DND-41 (cell line): Measurements from ENCODE around the gene ATAD3C.
"Not testable (repeated sequence)": the region's sequence is repeated elsewhere in the genome, so short reads cannot be mapped to it uniquely, and the experiment has no call there.

Experiments
- ATAC-seq: fragments of 200-7000 bp; cut with Tn5 transposase; 3 replicates; pipeline ENCODE4 v1.9.1; 2021; ENCODE audit warnings: low read depth; ENCODE audit not compliant: insufficient read depth
- DNase-seq: peaks from one replicate; pipeline ENCODE4 v3.0.0-alpha.2; 2020
- H2AFZ ChIP-seq: 2 replicates; pipeline ENCODE4 v1.6.0; 2012; ENCODE audit warnings: low read depth, low read length
- H3K27ac ChIP-seq: 2 replicates; pipeline ENCODE4 v1.5.1; 2012; ENCODE audit warnings: low read length, inconsistent platforms
- H3K27me3 ChIP-seq: fragments of 200-600 bp; sonication (generic); 2 replicates; pipeline ENCODE4 v1.6.0; 2012; ENCODE audit warnings: low read length, mild to moderate bottlenecking, inconsistent platforms; ENCODE audit not compliant: insufficient read depth, poor library complexity
- H3K36me3 ChIP-seq: 2 replicates; pipeline ENCODE4 v1.5.1; 2012; ENCODE audit warnings: low read length, inconsistent platforms; ENCODE audit not compliant: insufficient read depth
- H3K4me1 ChIP-seq: 2 replicates; pipeline ENCODE4 v1.5.1; 2012; ENCODE audit warnings: mild to moderate bottlenecking, low read length; ENCODE audit not compliant: insufficient read depth
- H3K4me2 ChIP-seq: 2 replicates; pipeline ENCODE4 v1.6.0; 2012; ENCODE audit warnings: mild to moderate bottlenecking, moderate library complexity, low read length, inconsistent platforms; ENCODE audit not compliant: insufficient read depth
- H3K4me3 ChIP-seq, 2 experiments: fragments of 200-600 bp in 1 of 2; shearing (Covaris generic) in 1 of 2; 2 replicates each; pipeline ENCODE4 v1.5.1; 2012 to 2016; ENCODE audit warnings: inconsistent platforms in 2 of 2, low read length in 2 of 2, mild to moderate bottlenecking in 2 of 2, low read depth in 1 of 2, moderate library complexity in 1 of 2
- H3K79me2 ChIP-seq: 2 replicates; pipeline ENCODE4 v1.6.0; 2012; ENCODE audit warnings: low read length, inconsistent platforms; ENCODE audit not compliant: insufficient read depth
- H3K9ac ChIP-seq: 2 replicates; pipeline ENCODE4 v1.6.0; 2012; ENCODE audit warnings: low read depth, mild to moderate bottlenecking, inconsistent platforms, low read length, moderate library complexity
- H3K9me3 ChIP-seq: 2 replicates; pipeline ENCODE4 v1.5.1; 2012; ENCODE audit warnings: low read length, moderate library complexity, mild to moderate bottlenecking, inconsistent platforms; ENCODE audit not compliant: insufficient read depth, severe bottlenecking
- H4K20me1 ChIP-seq: 2 replicates; pipeline ENCODE4 v1.6.0; 2012; ENCODE audit warnings: low read length; ENCODE audit not compliant: insufficient read depth
- EZH2 ChIP-seq: IDR thresholded peaks from 3 replicates; pipeline ENCODE4 v1.6.1; 2012; ENCODE audit warnings: borderline replicate concordance, low read depth, mild to moderate bottlenecking, moderate library complexity, low read length, inconsistent platforms; ENCODE audit not compliant: severe bottlenecking
- TF ChIP-seq, protein P1 (sequence below): IDR thresholded peaks from 2 replicates; pipeline ENCODE4 v1.5.1; 2012; ENCODE audit warnings: borderline replicate concordance, low read length, moderate library complexity, mild to moderate bottlenecking; ENCODE audit not compliant: poor library complexity, severe bottlenecking; ENCODE audit errors: extremely low read depth

Gene ATAD3C

DNA sequence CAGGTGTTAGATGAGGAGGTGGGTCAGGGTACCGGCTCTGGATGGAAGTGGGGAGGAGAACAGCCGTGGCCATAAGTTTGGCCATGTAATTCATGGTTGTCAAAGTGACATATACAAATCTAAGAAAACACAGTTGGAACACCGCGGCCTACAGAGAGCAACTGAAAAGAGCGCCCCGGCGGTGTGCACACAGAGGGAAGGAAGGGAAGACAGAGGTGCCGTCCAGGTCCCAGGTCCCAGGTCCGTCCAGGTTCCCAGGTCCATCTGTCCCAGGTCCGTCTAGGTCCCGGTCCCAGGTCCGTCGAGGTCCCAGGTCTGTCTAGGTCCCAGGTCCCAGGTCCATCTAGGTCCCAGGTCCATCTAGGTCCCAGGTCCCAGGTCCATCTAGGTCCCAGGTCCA is 37.9 kb upstream of the ATAD3C start:
- Histone ChIP-seq H3K4me2 (no peak overlapping the region), H3K4me3 (no peak overlapping the region), H2AFZ (no peak overlapping the region), H3K9ac (no peak overlapping the region), H3K9me3 (no peaks in the 10 kb centered on the region), H3K4me1 (peaks cover 19% of the 10 kb centered on the region), H3K27me3 (no peaks in the 10 kb centered on the region), H3K36me3 (peaks cover 7% of the 10 kb centered on the region; the same call in 1 of the 2 replicates), H3K27ac (no peak overlapping the region), H3K79me2 (peaks cover 26% of the 10 kb centered on the region), H4K20me1 (peaks cover 10% of the 10 kb centered on the region; the same call in 1 of the 2 replicates)
- TF ChIP-seq EZH2 = no peak
- TF ChIP-seq, protein P1, sequence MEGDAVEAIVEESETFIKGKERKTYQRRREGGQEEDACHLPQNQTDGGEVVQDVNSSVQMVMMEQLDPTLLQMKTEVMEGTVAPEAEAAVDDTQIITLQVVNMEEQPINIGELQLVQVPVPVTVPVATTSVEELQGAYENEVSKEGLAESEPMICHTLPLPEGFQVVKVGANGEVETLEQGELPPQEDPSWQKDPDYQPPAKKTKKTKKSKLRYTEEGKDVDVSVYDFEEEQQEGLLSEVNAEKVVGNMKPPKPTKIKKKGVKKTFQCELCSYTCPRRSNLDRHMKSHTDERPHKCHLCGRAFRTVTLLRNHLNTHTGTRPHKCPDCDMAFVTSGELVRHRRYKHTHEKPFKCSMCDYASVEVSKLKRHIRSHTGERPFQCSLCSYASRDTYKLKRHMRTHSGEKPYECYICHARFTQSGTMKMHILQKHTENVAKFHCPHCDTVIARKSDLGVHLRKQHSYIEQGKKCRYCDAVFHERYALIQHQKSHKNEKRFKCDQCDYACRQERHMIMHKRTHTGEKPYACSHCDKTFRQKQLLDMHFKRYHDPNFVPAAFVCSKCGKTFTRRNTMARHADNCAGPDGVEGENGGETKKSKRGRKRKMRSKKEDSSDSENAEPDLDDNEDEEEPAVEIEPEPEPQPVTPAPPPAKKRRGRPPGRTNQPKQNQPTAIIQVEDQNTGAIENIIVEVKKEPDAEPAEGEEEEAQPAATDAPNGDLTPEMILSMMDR = no peak
- no peak for DNase-seq
- ATAC-seq = no peak

DNA sequence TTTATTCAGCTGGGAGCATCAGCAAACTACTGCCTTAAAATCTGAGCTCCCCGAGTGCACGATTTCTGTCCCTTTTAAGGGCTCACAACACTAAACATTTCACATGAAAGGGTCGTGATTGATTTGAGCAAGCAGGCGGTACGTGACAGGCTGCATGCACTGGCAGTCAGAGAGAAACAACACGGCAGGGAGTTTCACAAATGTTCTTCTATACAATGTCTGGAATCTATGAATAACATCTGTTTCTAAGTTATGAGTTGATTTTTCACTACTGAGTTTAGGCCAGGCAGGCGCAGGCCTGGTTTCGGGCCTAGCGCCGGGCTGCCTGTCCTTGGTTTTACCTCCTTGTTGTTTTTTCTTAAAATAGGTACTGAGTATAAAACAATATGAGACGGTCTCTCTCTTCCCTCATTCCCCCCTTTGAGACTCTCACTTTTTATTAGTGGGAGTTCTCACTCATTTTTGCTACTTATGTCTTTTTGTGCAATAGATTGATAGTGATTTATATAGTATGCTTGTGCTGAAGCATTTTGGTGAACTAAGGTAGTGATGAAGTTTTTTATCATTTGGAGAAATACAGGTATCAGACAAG is 37.1 kb upstream of the ATAD3C start:
- not testable (repeated sequence) for H3K9me3 ChIP-seq, H3K4me3 ChIP-seq, H3K9ac ChIP-seq, DNase-seq, H3K27ac ChIP-seq, H3K4me2 ChIP-seq, H2AFZ ChIP-seq, H4K20me1 ChIP-seq, ATAC-seq, H3K27me3 ChIP-seq, H3K36me3 ChIP-seq
- Histone ChIP-seq H3K79me2 (peaks cover 18% of the 10 kb centered on the region), H3K4me1 (peaks cover 19% of the 10 kb centered on the region)

DNA sequence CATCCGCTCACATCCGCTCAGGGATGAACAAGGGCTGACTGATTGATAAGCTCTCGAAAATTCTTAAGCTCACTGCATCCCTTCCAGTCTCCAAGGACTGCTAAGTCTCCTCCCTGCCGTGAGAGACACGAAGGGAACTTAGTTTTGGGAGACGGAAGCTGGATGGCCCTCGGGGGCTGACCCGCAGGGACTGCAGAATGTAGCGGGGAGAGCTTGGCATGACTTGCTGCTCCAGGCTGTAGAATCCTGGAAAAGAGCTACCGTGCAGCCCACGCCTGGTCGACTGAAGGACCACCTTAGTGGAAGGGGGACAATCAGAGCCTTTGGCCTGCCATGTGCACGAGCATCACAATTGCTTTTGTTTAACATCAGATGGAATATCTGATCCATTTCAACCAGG is 33.7 kb upstream of the ATAD3C start:
- H3K27me3 ChIP-seq = no peaks in the 10 kb centered on the region
- no peaks in the 10 kb centered on the region for H4K20me1 ChIP-seq
- no peak overlapping the region for H3K27ac ChIP-seq
- H3K79me2 ChIP-seq = no peaks in the 10 kb centered on the region
- H3K9me3 ChIP-seq = no peaks in the 10 kb centered on the region
- no peaks in the 10 kb centered on the region for H3K4me1 ChIP-seq
- H3K4me3 ChIP-seq = no peak overlapping the region
- no peak overlapping the region for H3K9ac ChIP-seq
- TF ChIP-seq, protein P1 = no peak
- no peak for TF ChIP-seq EZH2
- H3K4me2 ChIP-seq = no peak overlapping the region
- H3K36me3 ChIP-seq = no peaks in the 10 kb centered on the region
- DNase-seq (no peak), ATAC-seq (no peak)
- H2AFZ ChIP-seq = no peak overlapping the region

DNA sequence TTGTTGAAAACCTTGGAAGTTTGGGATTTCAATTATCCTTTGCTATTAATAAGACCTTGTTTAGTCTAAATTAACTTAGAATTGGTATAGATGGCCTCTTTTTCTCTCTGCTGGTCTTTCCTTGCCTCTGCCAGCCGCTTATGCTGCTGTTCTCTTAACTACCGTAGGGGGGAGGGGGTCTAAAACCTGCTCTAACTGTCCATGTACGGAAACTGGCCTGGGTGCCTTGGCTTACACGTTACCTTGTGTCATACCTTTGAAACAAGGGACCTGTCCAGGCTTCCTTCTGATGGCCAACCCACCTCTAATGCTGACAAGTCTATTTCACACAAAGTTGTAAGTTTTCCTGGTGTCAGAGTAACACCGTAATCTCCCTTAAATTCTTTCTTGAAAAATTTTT is 32.1 kb upstream of the ATAD3C start:
- not testable (repeated sequence) for DNase-seq, ATAC-seq, H3K27me3 ChIP-seq, H3K4me1 ChIP-seq, H3K4me3 ChIP-seq, H3K79me2 ChIP-seq, H3K27ac ChIP-seq, H3K9ac ChIP-seq, H3K9me3 ChIP-seq, H2AFZ ChIP-seq, H3K4me2 ChIP-seq, H3K36me3 ChIP-seq, H4K20me1 ChIP-seq

DNA sequence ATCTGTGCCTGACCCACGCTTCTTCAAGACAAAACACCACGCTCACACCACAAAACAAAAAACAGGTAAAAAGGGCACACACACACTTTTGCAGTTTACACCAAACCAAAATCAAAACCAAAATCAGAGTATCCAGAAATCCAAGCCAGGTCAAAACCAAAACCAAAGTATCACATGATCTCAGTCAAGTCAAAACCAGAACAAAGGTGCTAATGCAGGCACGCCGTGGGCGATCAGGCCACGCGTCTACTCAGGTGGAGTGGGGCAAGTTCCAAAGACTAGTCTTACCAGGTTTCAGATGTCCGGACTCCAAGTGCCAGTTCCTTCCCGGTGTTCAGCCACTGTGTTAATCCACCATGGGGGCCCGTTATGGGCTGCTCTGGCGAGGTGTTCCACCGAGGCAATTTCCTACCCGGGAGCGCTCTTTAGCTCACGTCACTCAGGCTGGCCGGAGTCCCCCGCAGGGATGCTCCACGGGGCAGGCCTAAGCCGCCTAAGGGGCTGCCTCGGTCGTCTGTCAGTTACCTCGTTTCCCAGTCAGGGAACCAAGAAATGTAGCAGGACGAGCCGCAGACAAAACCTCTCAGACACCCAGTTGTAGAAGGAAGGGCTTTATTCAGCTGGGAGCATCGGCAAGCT is 31.5 kb upstream of the ATAD3C start:
- not testable (repeated sequence) for H3K4me1 ChIP-seq, H3K79me2 ChIP-seq, H3K4me2 ChIP-seq, H2AFZ ChIP-seq, H3K4me3 ChIP-seq, H3K9me3 ChIP-seq, H3K9ac ChIP-seq, ATAC-seq, H3K27me3 ChIP-seq, H3K27ac ChIP-seq, H3K36me3 ChIP-seq, H4K20me1 ChIP-seq, DNase-seq
